GM10266 (cell line): ENCODE measurements around the gene TMEM52.

ENCODE experiments used
- DNase-seq: peaks from one replicate; pipeline ENCODE4 v3.0.0; 2012; ENCODE audit errors: extremely low spot score
- TF ChIP-seq, protein P1 (sequence below): IDR thresholded peaks from 2 replicates; pipeline ENCODE4 v1.5.1; 2012; ENCODE audit warnings: mild to moderate bottlenecking, low read depth; ENCODE audit not compliant: control insufficient read depth, insufficient read depth; ENCODE audit errors: missing control alignments

TMEM52 gene

DNA sequence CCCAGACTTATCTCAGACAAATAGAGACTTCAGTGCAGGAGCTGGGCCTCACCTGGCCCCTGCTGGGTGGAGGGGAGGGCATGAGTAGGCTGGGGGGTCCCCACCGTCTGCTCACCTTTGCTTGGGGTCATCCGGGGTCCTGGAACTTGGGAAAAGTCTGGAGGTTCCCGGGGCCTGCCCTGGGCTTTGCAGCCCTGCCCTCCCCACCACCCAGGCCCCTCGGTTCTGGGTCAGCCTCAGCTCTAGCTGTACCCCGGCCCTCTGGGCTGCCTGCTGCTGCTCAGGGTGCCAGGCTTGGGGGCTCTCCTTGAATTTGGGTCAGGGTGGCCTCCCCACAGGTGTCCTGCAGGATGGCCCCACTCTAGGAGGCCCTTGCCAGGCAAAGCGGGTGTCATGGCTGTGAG, 2.4 kb upstream of the TMEM52 start:
- DNase-seq = no peak
- TF ChIP-seq, protein P1, sequence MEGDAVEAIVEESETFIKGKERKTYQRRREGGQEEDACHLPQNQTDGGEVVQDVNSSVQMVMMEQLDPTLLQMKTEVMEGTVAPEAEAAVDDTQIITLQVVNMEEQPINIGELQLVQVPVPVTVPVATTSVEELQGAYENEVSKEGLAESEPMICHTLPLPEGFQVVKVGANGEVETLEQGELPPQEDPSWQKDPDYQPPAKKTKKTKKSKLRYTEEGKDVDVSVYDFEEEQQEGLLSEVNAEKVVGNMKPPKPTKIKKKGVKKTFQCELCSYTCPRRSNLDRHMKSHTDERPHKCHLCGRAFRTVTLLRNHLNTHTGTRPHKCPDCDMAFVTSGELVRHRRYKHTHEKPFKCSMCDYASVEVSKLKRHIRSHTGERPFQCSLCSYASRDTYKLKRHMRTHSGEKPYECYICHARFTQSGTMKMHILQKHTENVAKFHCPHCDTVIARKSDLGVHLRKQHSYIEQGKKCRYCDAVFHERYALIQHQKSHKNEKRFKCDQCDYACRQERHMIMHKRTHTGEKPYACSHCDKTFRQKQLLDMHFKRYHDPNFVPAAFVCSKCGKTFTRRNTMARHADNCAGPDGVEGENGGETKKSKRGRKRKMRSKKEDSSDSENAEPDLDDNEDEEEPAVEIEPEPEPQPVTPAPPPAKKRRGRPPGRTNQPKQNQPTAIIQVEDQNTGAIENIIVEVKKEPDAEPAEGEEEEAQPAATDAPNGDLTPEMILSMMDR = no peak

DNA sequence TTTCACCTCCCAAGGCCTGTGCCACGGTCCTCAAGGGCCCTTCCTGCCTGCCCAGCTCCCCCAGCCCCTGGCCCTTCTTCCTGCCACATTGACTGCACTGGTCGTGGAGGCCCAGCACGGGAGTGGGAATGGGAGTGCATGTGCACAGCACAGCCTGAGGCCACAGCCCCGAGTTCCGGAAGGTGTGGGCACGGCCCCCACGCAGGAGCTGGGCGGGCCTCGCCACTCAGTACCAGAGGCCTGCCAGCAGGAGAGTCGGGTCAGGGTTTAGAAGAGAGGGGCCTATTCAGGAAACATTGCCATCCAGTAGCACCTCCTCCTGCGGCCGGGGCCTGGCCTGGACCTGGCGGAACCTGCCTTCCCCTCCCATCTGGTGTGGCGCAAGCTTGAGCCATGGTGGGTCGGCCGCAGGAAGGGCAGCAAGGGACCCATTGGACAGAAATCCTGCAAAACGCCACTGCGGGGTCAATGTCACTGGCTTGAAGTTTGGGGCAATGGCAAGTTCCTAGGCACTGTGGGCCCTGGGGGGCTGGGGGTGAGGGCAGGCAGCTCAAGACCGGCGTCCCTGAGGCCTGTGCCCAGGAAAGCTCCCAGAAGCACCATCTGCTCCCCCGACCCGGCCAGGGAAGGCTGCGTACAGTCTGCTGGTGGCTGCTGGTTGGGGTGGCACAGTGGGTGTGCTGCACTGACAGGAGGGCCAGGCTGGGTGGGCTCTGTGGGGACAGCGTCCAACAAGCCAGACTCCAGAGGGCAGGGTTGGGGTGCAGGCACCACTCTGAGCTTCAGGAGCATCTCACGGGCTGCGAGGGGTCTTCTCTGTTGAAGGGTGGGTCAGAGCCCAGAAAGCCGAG, 1.8 kb upstream of the TMEM52 start:
- TF ChIP-seq, protein P1 = no peak
- no peak for DNase-seq

DNA sequence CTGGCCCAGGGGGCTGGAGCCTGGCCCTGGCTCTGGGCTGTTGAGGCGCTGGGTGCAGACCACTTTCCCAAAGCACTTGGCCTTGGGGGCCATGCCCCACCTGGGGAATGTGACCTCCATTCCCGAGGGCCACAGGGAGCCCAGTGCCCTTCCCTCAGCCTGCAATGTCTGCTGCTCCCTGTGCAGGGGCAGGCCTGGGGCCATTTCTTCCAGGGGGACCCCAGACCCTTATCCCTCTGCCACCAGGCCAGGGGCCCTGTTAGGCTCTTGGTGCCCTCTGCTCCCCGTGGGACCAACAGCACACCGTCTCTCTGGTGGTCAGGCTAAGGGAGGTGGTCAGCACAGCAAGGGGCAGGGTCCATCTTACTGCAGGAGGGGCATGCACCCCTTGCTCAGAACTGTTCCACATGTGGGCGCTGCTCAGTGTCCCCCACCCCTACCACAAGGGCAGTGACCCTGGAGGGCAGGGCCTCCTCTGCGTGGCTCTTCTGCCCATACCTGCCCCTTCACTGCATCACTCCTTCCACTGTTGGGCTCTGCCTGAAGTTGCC, 1.1 kb upstream of the TMEM52 start:
- TF ChIP-seq, protein P1 = no peak
- DNase-seq = no peak

DNA sequence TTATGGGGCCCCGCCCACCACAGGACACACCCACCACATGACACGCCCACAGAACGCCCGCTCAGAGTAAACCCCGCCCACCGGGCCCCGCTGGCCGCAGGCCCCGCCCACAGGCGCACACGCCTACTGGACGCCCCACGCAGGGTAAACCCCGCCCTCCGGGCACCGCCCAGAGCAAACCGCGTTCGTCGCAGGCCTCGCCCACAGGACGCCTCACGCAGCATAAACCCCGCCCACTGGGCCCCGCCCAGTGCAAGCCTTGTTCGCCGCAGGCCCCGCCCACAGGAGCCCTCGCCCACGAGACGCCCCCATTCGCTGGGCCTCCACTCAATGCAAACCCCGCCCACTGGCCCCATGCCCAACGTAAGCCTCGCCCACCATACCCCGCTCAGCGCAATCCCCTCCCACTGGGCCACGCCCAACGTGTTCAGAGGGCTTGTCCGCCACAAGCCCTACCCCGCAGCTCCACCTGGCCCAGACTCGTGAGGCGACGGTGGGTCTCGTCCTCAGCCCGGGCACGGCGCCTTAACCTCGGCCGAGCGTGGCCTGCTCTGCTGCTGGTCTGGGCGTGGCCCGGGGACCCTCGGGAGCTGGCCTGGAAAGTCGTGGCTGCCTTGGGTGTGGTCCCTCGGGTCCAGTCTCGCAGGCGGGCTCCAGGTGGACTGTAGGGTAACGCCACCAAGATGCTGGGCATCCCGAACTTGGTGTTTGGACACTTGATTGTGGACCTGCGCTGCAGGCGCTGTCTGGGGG, 401 bp upstream of the TMEM52 start:
- peak; percentile 100 for DNase-seq
- TF ChIP-seq, protein P1 = no peak

DNA sequence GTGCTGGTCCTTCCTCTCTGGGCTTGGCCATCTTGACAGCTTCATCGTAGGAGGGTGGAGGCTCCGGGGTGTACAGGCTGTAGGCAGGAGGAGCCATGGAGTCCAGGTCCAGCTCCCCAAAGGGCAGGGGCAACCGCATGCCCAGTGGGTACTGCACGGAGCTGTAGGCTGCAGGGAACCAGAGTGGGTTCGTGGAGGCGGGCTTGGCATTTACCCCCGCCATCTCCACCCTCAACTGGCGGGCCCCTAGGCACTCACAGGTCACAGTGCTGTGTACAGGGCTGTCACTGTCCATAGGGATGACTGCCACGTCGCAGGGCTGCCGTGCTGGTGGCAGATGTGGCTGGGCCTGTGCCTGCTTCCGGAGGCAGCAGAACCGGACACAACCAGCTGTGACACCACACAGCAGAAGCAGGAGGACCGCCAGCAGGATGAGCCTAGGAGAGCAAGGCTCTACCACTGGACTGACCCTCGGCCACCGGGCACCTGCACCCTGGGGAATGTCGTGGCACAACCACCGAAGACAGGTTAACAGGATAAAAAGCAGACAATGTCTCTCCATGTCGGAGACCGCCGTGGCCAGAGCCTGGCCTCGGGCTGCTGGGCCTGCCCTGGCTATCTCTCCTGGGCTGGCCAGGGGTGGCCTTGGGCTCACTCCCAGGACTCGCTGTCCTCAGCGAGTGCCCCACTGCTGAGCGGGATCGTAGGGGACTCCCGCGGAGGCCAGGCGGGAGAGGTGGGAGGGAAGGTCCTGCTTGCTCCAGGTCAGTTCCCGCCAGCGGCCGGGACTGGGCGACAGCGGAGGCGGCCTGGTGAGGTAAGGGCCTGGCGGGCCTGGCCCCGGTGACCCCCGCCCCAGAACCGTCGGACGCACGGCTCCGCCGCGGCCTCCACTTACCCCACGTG, 831 bp downstream of the TMEM52 start:
- DNase-seq = no peak

DNA sequence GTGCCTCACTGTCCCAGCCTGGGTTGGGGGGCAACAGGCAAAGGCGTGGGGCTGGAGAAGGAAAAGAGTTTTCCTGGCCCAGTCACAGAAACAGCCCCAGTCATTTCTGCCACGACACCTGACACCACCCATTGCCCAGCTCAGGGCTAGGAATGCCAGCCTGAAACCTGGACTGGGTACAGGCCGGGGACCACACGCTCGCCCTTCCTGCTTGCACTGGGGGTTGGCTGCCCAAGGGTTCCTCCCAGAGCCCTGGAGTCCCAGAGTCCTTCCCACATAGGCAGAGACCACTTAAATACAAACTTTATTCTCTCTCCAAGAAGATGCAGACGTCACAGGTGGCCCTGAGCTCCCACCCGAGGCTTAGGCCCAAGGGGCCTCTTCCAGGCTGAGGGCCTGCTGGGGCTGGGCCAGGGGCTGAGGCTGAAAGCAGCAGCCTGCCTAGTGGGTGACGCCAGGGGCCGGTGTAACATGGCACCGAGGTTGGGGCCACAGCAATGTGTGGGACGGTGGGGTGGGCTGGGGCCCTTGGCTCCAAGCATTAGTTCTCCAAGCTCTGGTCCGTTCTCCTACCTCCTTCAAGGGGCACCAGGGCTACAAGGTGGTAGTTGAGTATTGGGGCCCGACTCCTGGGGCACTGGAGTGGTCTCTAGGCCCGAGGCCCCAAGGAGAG, 1.6 kb downstream of the TMEM52 start:
- TF ChIP-seq, protein P1 = no peak
- no peak for DNase-seq

More for the DNA sequence above, 831 bp downstream of the TMEM52 start:
- TF ChIP-seq, protein P1 = no peak
